Ammon's horn (tissue), 1 donor: ENCODE results near the gene AK8.

Experiments used
- DNase-seq: peaks from one replicate; pipeline ENCODE4 v3.0.0-alpha.2; 2016; ENCODE audit warnings: low spot score

AK8 gene

GRCh38 chr9:132887181-132888120 lies 9.4 kb upstream of the AK8 start:
- DNase-seq = no peak

GRCh38 chr9:132886334-132886725 lies 8.2 kb upstream of the AK8 start:
- no peak for DNase-seq

- DNase-seq = no peak
These were observed 7.7 kb upstream of the AK8 start for GRCh38 chr9:132885720-132886333.

- no peak for DNase-seq
These were observed 5.5 kb upstream of the AK8 start for GRCh38 chr9:132883349-132884294.

GRCh38 chr9:132882616-132883015 lies 4.5 kb upstream of the AK8 start:
- no peak for DNase-seq

GRCh38 chr9:132881826-132882225 lies 3.7 kb upstream of the AK8 start:
- DNase-seq = no peak

GRCh38 chr9:132880324-132880661 lies 2.2 kb upstream of the AK8 start:
- no peak for DNase-seq

- DNase-seq = no peak
These were observed 1.6 kb upstream of the AK8 start for GRCh38 chr9:132879457-132880323.

- peak; percentile 53 for DNase-seq
These were observed 792 bp upstream of the AK8 start, which contains the start of gene SPACA9 for GRCh38 chr9:132878695-132879456. Gene SPACA9, plus strand, starts transcription at chr9:132878898. Its CDS starts 5,050 bp downstream, at chr9:132883948.

- no peak for DNase-seq
These were observed 643 bp downstream of the AK8 start for GRCh38 chr9:132877458-132877823.

GRCh38 chr9:132876849-132877248 lies 1.2 kb downstream of the AK8 start:
- DNase-seq = no peak

GRCh38 chr9:132875159-132875558 lies 2.9 kb downstream of the AK8 start:
- no peak for DNase-seq

GRCh38 chr9:132873403-132873802 lies 4.7 kb downstream of the AK8 start:
- DNase-seq = no peak

GRCh38 chr9:132869266-132869665 lies 8.8 kb downstream of the AK8 start:
- DNase-seq = no peak

GRCh38 chr9:132866898-132867297 lies 11.2 kb downstream of the AK8 start:
- DNase-seq = no peak

- no peak for DNase-seq
These were observed 13.4 kb downstream of the AK8 start for GRCh38 chr9:132864691-132865090.

- no peak for DNase-seq
These were observed 13.8 kb downstream of the AK8 start for GRCh38 chr9:132864277-132864676.

- no peak for DNase-seq
These were observed 15.0 kb downstream of the AK8 start for GRCh38 chr9:132863096-132863495.

- DNase-seq = no peak
These were observed 15.6 kb downstream of the AK8 start for GRCh38 chr9:132862533-132862932.

- no peak for DNase-seq
These were observed 16.4 kb downstream of the AK8 start for GRCh38 chr9:132861666-132862065.

GRCh38 chr9:132858751-132859150 lies 19.3 kb downstream of the AK8 start:
- DNase-seq = no peak
